HG03025 (cell line): ENCODE data around the gene SMIM1.
A peak's percentile ranks its signal among the peaks of the same experiment; 100 is the strongest.

Experiments
- ATAC-seq: cut with Tn5 transposase; IDR thresholded peaks from one replicate; pipeline ENCODE4 v1.9.1; 2021; ENCODE audit warnings: mild to moderate bottlenecking, moderate library complexity; ENCODE audit not compliant: unreplicated experiment, low FRiP score

Gene SMIM1

GRCh38 chr1:3753656-3754454 lies 18.7 kb upstream of the SMIM1 start:
- no peak for ATAC-seq

GRCh38 chr1:3756394-3756793 lies 16.2 kb upstream of the SMIM1 start:
- ATAC-seq, result no peak

- ATAC-seq, result no peak
Measured at GRCh38 chr1:3759164-3759563, 13.4 kb upstream of the SMIM1 start.

GRCh38 chr1:3759796-3760195 lies 12.8 kb upstream of the SMIM1 start:
- ATAC-seq, result no peak

- no peak for ATAC-seq
Measured at GRCh38 chr1:3761296-3762010, 11.1 kb upstream of the SMIM1 start.

- no peak for ATAC-seq
Measured at GRCh38 chr1:3762151-3762872, 10.2 kb upstream of the SMIM1 start.

- ATAC-seq, result no peak
Measured at GRCh38 chr1:3762873-3763228, 9.7 kb upstream of the SMIM1 start.

- ATAC-seq, result no peak
Measured at GRCh38 chr1:3763351-3764125, 9.0 kb upstream of the SMIM1 start.

GRCh38 chr1:3767328-3767925 lies 5.1 kb upstream of the SMIM1 start:
- ATAC-seq, result no peak

GRCh38 chr1:3768811-3769390 lies 3.6 kb upstream of the SMIM1 start:
- ATAC-seq, result no peak

- no peak for ATAC-seq
Measured at GRCh38 chr1:3770047-3770765, 2.3 kb upstream of the SMIM1 start.

- ATAC-seq, result no peak
Measured at GRCh38 chr1:3771108-3772026, 1.2 kb upstream of the SMIM1 start.

- ATAC-seq, result peak; percentile 38
Measured at GRCh38 chr1:3772027-3772714, 378 bp upstream of the SMIM1 start.

- ATAC-seq, result no peak
Measured at GRCh38 chr1:3773572-3774275, 1.2 kb downstream of the SMIM1 start.

- no peak for ATAC-seq
Measured at GRCh38 chr1:3774276-3774945, 1.9 kb downstream of the SMIM1 start.

- ATAC-seq, result no peak
Measured at GRCh38 chr1:3774946-3775489, 2.5 kb downstream of the SMIM1 start.
